GM18520 (cell line): ENCODE data around the gene COG3.
"Not testable (repeated sequence)": the region's sequence is repeated elsewhere in the genome, so short reads cannot be mapped to it uniquely, and the experiment has no call there.

Experiments
- ATAC-seq: cut with Tn5 transposase; IDR thresholded peaks from one replicate; pipeline ENCODE4 v1.9.1; 2021; ENCODE audit not compliant: unreplicated experiment

COG3 gene

GRCh38 chr13:45464687-45465453 is at the start of gene COG3:
COG3 (plus strand) TSS chr13:45464939; CDS start chr13:45465037, 98 bp downstream.
- peak; percentile 86 for ATAC-seq

- ATAC-seq, result no peak
Measured at GRCh38 chr13:45415112-45415511, 49.6 kb upstream of the COG3 start.

- no peak for ATAC-seq
Measured at GRCh38 chr13:45416516-45417128, 48.1 kb upstream of the COG3 start.

GRCh38 chr13:45417790-45418534 is 46.8 kb upstream of the COG3 start, which contains the start of gene SLC25A30:
SLC25A30 (minus strand) TSS chr13:45418373; CDS start chr13:45411425, 6,948 bp downstream.
- ATAC-seq, result peak; percentile 81

GRCh38 chr13:45419389-45419788 is 45.4 kb upstream of the COG3 start:
- not testable (repeated sequence) for ATAC-seq

GRCh38 chr13:45419945-45420344 is 44.8 kb upstream of the COG3 start:
- ATAC-seq, result no peak

- no peak for ATAC-seq
Measured at GRCh38 chr13:45422731-45423292, 41.9 kb upstream of the COG3 start.

GRCh38 chr13:45426056-45426841 is 38.5 kb upstream of the COG3 start:
- not testable (repeated sequence) for ATAC-seq

- no peak for ATAC-seq
Measured at GRCh38 chr13:45432737-45433380, 31.9 kb upstream of the COG3 start.

GRCh38 chr13:45433381-45433790 is 31.4 kb upstream of the COG3 start:
- no peak for ATAC-seq

GRCh38 chr13:45434556-45435371 is 30.0 kb upstream of the COG3 start:
- ATAC-seq, result no peak

GRCh38 chr13:45436332-45436731 is 28.4 kb upstream of the COG3 start:
- no peak for ATAC-seq

- no peak for ATAC-seq
Measured at GRCh38 chr13:45436953-45437352, 27.8 kb upstream of the COG3 start.

- ATAC-seq, result no peak
Measured at GRCh38 chr13:45437947-45438346, 26.8 kb upstream of the COG3 start.

GRCh38 chr13:45439008-45439407 is 25.7 kb upstream of the COG3 start:
- ATAC-seq, result no peak

GRCh38 chr13:45439781-45440462 is 24.8 kb upstream of the COG3 start:
- no peak for ATAC-seq

- no peak for ATAC-seq
Measured at GRCh38 chr13:45441633-45442032, 23.1 kb upstream of the COG3 start.

GRCh38 chr13:45445053-45445452 is 19.7 kb upstream of the COG3 start:
- ATAC-seq, result no peak

GRCh38 chr13:45446181-45446580 is 18.6 kb upstream of the COG3 start:
- no peak for ATAC-seq
